Activated CD4-positive, alpha-beta T cell treated with anti-CD3 and anti-CD28 coated beads, Interleukin-2, amount 10 ng/mL, durations not matched to agents 7 days and 5 days (primary cell): ENCODE measurements around the gene ATP5F1C. TPM values are rescaled to one million over a fixed set of nuclear protein-coding genes. Genes with fewer than 3 reads are reported as not detected.
A peak's percentile ranks its signal among the peaks of the same experiment; 100 is the strongest.
"Not testable (repeated sequence)": the region's sequence is repeated elsewhere in the genome, so short reads cannot be mapped to it uniquely, and the experiment has no call there.

Experiments used
- CTCF ChIA-PET: fragments of 350-600 bp; sonication (Branson Sonifier 250); formaldehyde crosslinking; loops from one replicate; lab custom pipeline; 2021; ENCODE audit warnings: antibody characterized with exemption; lab: Charles Lee
- POLR2A ChIA-PET: fragments of 350-600 bp; sonication (Branson Sonifier 250); formaldehyde crosslinking; loops from one replicate; lab custom pipeline; 2021; ENCODE audit warnings: antibody characterized with exemption; lab: Charles Lee
- DNase-seq: peaks from one replicate; pipeline ENCODE4 v3.0.0-alpha.2; 2020
- H3K27ac Mint-ChIP-seq: one replicate; pipeline ENCODE4 v1.8.0; 2021; ENCODE audit warnings: mild to moderate bottlenecking, moderate library complexity, mixed read lengths
- H3K27me3 Mint-ChIP-seq: one replicate; pipeline ENCODE4 v1.8.0; 2021; ENCODE audit warnings: mixed read lengths
- H3K36me3 Mint-ChIP-seq: one replicate; pipeline ENCODE4 v1.8.0; 2021; ENCODE audit warnings: low read depth, mixed read lengths
- H3K4me1 Mint-ChIP-seq: one replicate; pipeline ENCODE4 v1.8.0; 2021; ENCODE audit warnings: mixed read lengths
- H3K4me3 Mint-ChIP-seq: one replicate; pipeline ENCODE4 v1.8.0; 2021; ENCODE audit warnings: mild to moderate bottlenecking, moderate library complexity, mixed read lengths
- H3K9me3 Mint-ChIP-seq: one replicate; pipeline ENCODE4 v1.8.0; 2021; ENCODE audit warnings: mixed read lengths
- total RNA-seq, 2 experiments: library from RNA; stranded (reverse); gene quantifications; one replicate each; pipeline ENCODE4 v1.2.3, GENCODE V29; 2021

Gene ATP5F1C
- total RNA-seq, 2 experiments from 2014 or later = 256 to 286 TPM

DNA sequence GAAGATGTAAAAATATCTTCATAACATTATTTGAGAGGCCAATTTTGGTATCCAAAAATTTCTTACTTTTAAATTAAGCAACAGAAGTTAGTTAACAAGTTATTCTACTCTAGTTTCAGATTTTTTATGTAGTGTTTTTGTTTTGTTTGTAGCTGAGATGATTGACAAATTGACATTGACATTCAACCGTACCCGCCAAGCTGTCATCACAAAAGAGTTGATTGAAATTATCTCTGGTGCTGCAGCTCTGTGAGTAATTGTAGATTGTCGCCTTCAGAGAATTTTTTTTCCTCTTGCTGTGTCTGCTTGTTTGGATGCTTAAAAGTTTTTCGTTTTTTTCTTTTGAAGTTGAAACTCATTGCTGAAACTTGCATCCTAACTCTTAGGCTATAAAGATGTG is 14.6 kb downstream of the ATP5F1C start:
- no peak overlapping the region for H3K4me3 Mint-ChIP-seq
- no peaks in the 10 kb centered on the region for H3K9me3 Mint-ChIP-seq
- H3K36me3 Mint-ChIP-seq = peaks cover 58% of the 10 kb centered on the region
- no peaks in the 10 kb centered on the region for H3K27me3 Mint-ChIP-seq
- no peaks in the 10 kb centered on the region for H3K4me1 Mint-ChIP-seq
- ChIA-PET CTCF (no interaction called here), POLR2A (no interaction called here)
- DNase-seq = no peak
- H3K27ac Mint-ChIP-seq = no peak overlapping the region

DNA sequence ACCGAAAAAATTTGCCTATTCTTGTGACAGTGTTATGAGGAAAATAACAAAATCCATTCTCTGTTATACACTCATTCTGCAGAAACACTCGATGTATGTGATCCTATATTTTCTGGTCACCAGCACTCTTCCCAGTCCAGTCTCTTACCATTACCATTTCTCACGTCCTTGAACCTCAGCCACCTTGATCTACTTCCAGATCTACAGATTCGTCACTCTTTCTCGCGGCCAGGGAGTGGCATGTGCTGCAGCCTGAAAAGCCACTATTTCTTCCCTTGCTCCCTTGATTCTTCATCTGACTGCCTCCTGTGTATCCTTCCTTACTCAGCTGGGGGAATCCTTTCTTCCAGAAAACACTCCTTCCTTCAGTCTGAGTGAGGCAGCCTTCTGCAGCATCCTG is 16.2 kb downstream of the ATP5F1C start:
- ChIA-PET CTCF (interaction anchor here (0.6 to 1.5 kb wide), 2 partner anchors 16 to 19 kb away, joined by 3 to 4 read pairs; partner anchors contain the start of genes ATP5F1C and KIN), POLR2A (no interaction called here)
- H3K27me3 Mint-ChIP-seq = no peaks in the 10 kb centered on the region
- no peak overlapping the region for H3K4me3 Mint-ChIP-seq
- no peaks in the 10 kb centered on the region for H3K4me1 Mint-ChIP-seq
- no peaks in the 10 kb centered on the region for H3K9me3 Mint-ChIP-seq
- peaks cover 54% of the 10 kb centered on the region for H3K36me3 Mint-ChIP-seq
- H3K27ac Mint-ChIP-seq = no peak overlapping the region
- DNase-seq = no peak

DNA sequence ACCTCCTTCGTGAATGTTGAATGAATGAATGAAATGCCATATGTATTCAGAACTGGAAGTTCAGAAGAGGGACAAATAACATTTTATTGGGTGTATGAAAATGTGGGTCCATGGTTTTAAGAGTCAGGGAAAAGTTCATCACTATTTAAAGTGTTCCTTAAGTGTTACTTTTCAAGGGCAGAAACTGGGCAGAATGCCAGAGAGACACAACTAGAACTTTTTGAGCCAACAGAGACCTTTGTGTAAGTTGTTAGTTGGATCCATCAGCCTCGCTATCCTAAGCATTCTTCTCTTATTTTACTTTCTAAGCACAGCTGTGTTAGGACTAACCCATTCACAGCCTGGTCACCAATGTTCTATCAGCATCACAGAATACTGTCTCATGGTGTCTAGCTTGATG is 16.8 kb downstream of the ATP5F1C start:
- CTCF ChIA-PET = interaction anchor here (1.5 kb wide), 1 partner anchor 17 kb away, joined by 4 read pairs; the partner anchor contains the start of genes ATP5F1C and KIN
- no peak for DNase-seq
- Mint-ChIP-seq H3K9me3 (no peaks in the 10 kb centered on the region), H3K27me3 (no peaks in the 10 kb centered on the region), H3K4me1 (no peaks in the 10 kb centered on the region), H3K4me3 (no peak overlapping the region), H3K36me3 (peaks cover 51% of the 10 kb centered on the region), H3K27ac (no peak overlapping the region)
- POLR2A ChIA-PET = no interaction called here

DNA sequence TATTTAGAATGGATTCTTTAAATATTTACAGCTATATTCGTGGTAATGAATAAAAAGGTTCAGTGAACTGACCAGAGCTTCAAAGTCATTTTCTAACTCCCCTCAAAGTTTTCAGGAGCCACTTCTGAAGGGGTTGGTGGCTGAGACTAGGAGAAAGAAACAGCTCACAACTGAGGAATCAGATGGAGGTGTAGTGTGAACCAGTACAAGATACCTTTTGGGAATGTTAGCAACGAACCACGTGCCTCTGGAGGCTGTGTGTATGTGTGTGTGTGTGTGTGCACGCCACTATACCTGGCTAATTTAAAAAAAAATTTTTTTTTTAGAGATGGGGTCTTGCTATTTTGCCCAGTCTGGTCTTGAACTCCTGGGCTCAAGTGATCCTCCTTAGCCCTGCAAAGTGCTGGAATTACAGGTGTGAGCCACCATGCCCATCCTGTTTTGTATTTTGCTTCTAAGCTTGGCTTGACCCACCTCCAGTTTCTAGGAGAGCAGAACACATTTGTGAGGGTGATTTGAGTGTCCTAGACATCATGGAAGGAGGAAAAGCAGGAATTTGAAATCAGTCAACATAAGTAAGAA is 20.8 kb downstream of the ATP5F1C start:
- H3K27ac Mint-ChIP-seq = no peak overlapping the region
- POLR2A ChIA-PET = no interaction called here
- H3K4me1 Mint-ChIP-seq = no peaks in the 10 kb centered on the region
- H3K9me3 Mint-ChIP-seq = no peaks in the 10 kb centered on the region
- CTCF ChIA-PET = interaction anchor here (1.2 to 1.6 kb wide), 3 partner anchors 7 to 17 kb away, joined by 3 to 4 read pairs (median 4); no protein-coding TSS in a partner anchor
- no peaks in the 10 kb centered on the region for H3K27me3 Mint-ChIP-seq
- peaks cover 26% of the 10 kb centered on the region for H3K36me3 Mint-ChIP-seq
- no peak for DNase-seq
- H3K4me3 Mint-ChIP-seq = no peak overlapping the region

DNA sequence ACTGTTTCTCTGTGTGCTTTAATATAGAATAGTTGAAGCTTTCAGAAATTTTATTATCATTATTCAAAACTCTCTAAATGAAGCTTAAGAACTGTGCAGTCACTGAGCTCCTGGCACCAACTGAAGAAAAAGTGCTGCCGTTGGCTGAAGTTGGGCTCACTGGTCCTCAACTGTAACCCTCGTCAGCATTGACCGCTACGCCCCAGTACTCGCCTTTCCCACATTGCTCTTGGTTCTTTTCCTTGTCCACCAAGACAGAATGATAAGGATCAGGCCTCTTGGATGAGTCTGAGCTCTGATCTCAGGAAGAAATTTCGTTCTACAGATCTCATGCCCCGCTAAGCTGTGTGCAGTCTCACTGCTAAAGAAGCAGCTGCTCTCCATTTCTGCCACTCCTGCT is 22.5 kb downstream of the ATP5F1C start:
- peaks cover 12% of the 10 kb centered on the region for H3K36me3 Mint-ChIP-seq
- no peaks in the 10 kb centered on the region for H3K9me3 Mint-ChIP-seq
- H3K27ac Mint-ChIP-seq = no peak overlapping the region
- POLR2A ChIA-PET = no interaction called here
- CTCF ChIA-PET = interaction anchor here (1.2 kb wide), 1 partner anchor 43 kb away, joined by 3 read pairs; no protein-coding TSS in a partner anchor
- no peak for DNase-seq
- H3K4me3 Mint-ChIP-seq = no peak overlapping the region
- H3K4me1 Mint-ChIP-seq = no peaks in the 10 kb centered on the region
- H3K27me3 Mint-ChIP-seq = no peaks in the 10 kb centered on the region

DNA sequence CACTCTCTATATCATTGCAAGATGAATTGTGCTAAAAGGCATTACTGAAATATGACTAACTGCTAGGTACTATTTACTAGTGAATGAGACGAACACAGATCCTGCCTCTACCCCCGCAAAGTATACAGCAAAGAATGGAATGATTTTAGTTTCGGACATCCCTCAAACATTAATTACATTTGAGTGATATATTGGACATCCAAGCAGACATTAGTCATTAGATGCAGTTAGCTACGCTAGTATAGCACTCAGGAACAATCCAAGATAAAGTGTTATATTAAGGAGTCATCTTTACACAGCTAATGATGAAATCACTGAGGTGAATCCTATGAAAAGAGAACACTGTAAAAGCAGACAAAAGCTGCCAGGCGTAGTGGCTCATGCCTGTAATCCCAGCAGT is 23.0 kb downstream of the ATP5F1C start:
- H3K36me3 Mint-ChIP-seq = peaks cover 12% of the 10 kb centered on the region
- ChIA-PET POLR2A (no interaction called here), CTCF (interaction anchor here (0.6 to 1.2 kb wide), 2 partner anchors 43 to 708 kb away, joined by 3 read pairs; no protein-coding TSS in a partner anchor)
- H3K27me3 Mint-ChIP-seq = no peaks in the 10 kb centered on the region
- H3K9me3 Mint-ChIP-seq = no peaks in the 10 kb centered on the region
- H3K4me3 Mint-ChIP-seq = no peak overlapping the region
- no peaks in the 10 kb centered on the region for H3K4me1 Mint-ChIP-seq
- H3K27ac Mint-ChIP-seq = no peak overlapping the region
- no peak for DNase-seq

DNA sequence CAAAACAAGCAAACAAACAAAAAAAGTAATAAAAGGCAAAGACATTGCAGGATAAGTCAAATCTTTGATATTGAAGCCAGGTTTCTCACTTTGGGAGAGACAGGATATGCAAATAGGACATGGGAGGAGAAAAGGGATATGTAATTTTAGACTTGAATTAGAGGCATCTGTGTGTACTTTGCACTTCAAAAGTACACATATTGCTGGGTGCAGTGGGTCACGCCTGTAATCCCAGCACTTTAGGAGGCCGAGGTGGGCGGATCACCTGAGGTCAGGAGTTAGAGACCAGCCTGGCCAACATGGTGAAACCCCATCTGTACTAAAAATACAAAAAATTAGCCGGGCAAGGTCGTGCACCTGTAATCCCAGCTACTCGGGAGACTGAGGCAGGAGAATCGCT is 23.8 kb downstream of the ATP5F1C start:
- H3K36me3 Mint-ChIP-seq = peaks cover 10% of the 10 kb centered on the region
- H3K4me1 Mint-ChIP-seq, H3K4me3 Mint-ChIP-seq, POLR2A ChIA-PET, H3K27me3 Mint-ChIP-seq, H3K27ac Mint-ChIP-seq, DNase-seq, H3K9me3 Mint-ChIP-seq: not testable (repeated sequence)
- CTCF ChIA-PET = interaction anchor here (0.7 kb wide), 1 partner anchor 47 kb away, joined by 3 read pairs; no protein-coding TSS in a partner anchor

DNA sequence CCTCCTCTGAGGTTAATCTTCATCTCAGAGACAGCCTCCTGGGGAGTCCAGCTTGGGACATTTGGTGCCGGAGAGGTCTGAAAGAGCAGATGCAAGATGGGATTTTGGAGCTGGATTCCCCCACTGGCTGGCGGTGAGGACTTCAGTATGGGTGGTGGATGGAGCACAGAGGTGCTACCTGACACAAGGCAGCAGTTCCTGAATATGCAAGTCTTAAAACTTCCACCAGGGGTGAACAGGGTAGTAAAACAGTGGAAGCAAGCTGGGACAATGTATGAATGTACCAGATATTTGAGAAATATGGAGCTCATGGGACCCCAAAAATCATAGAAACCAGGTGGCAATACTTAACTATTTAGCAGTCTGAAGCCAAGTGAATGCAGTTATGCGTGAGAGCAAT is 25.5 kb downstream of the ATP5F1C start:
- H3K4me1 Mint-ChIP-seq = peaks cover 13% of the 10 kb centered on the region
- no peaks in the 10 kb centered on the region for H3K9me3 Mint-ChIP-seq
- no peak for DNase-seq
- H3K27me3 Mint-ChIP-seq = peaks cover 3% of the 10 kb centered on the region
- ChIA-PET CTCF (interaction anchor here (1.1 kb wide), 1 partner anchor 36 kb away, joined by 5 read pairs; no protein-coding TSS in a partner anchor), POLR2A (no interaction called here)
- H3K36me3 Mint-ChIP-seq = no peaks in the 10 kb centered on the region
- no peak overlapping the region for H3K27ac Mint-ChIP-seq
- no peak overlapping the region for H3K4me3 Mint-ChIP-seq

DNA sequence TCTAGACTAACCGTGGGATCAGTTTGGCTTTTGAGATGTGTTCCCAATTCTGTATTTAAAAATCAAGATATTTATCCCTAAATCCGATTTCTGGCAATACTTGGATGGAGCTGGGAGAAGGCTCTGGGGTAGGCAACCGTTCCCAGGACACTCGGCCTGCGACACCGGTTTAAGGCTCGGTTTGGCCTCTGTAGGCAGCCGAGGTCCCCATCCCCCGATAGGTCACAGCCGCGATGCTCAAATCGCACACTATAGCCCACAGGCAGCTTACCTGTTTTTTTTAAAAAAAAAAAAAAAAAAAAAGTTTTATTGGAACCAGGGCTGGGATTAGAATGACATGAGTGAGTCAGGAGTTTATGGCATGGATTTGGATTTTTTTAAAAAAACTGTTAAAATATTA is 29.6 kb downstream of the ATP5F1C start:
- H3K27ac Mint-ChIP-seq = peak overlapping the region; percentile 91
- ChIA-PET CTCF (interaction anchor here (0.9 to 1.9 kb wide), 6 partner anchors 14 to 88 kb away, joined by 3 to 6 read pairs (median 4); partner anchors contain the start of genes ATP5F1C and KIN), POLR2A (interaction anchor here (0.7 to 0.9 kb wide), 2 partner anchors 30 to 235 kb away, joined by 3 to 4 read pairs; partner anchors contain the start of genes ATP5F1C and KIN)
- H3K9me3 Mint-ChIP-seq = no peaks in the 10 kb centered on the region
- H3K36me3 Mint-ChIP-seq = peaks cover 5% of the 10 kb centered on the region
- no peak for DNase-seq
- H3K27me3 Mint-ChIP-seq = peaks cover 3% of the 10 kb centered on the region
- peak overlapping the region; percentile 92 for H3K4me3 Mint-ChIP-seq
- peaks cover 30% of the 10 kb centered on the region for H3K4me1 Mint-ChIP-seq

DNA sequence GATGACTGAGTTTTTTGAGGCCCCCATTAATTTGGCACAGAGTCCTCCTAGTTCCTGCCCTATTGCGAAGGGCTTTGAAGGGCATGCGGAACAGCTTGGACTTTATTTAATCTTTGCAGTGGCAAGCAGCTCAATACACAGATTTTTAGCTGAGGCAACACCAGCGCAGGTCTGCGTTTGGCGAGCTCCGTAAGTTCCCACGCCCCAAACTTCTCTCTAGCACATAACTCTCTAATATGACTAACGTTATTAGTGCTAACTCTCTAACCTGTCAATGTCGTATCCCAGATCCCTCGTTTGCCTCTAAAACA is 30.0 kb downstream of the ATP5F1C start:
- H3K4me1 Mint-ChIP-seq = peaks cover 30% of the 10 kb centered on the region
- ChIA-PET CTCF (interaction anchor here (0.9 to 1.9 kb wide), 6 partner anchors 14 to 88 kb away, joined by 3 to 6 read pairs (median 4); partner anchors contain the start of genes ATP5F1C and KIN), POLR2A (interaction anchor here (0.7 to 0.9 kb wide), 3 partner anchors 30 to 450 kb away, joined by 3 to 13 read pairs (median 4); partner anchors contain the start of genes ATP5F1C and KIN)
- peak overlapping the region; percentile 92 for H3K4me3 Mint-ChIP-seq
- no peak for DNase-seq
- no peaks in the 10 kb centered on the region for H3K9me3 Mint-ChIP-seq
- peaks cover 5% of the 10 kb centered on the region for H3K36me3 Mint-ChIP-seq
- H3K27me3 Mint-ChIP-seq = peaks cover 3% of the 10 kb centered on the region
- H3K27ac Mint-ChIP-seq = peak overlapping the region; percentile 91

DNA sequence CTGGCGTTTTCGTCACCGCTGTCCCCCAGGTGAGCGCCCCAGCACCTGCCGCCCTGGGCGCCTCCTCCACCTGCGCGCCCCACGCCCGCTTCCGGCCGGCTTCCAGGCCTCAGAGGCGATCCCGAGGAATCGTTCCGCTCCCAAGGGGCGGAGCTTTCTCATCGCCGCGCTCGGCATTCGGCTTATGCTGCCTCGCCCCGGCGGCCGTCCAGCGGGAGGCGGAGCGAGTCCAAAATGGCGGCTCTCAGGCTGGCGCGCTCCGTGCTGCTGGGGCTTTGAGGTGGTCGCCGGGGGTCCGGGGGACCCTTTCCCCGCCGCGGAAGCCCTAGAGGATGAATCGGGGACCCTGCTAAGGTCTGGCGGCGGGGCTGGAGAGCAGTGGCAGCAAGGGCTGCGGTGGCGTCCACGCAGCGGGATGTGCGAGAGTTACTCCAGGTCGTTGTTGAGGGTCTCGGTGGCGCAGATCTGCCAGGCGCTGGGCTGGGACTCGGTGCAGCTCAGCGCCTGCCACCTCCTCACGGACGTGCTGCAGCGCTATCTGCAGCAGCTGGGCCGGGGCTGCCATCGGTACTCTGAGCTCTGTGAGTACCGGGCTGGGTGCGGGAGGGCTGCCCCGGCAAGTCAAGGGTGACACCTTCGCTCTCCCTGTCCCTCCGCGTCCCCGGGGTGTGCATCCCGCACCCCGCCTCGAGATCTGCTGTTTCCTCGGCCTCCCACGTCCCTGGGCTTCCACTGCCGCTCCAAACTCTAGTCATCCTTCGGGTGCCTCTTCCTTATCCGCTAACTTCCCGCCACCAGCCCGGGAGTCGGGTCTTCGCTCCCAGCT is 30.5 kb downstream of the ATP5F1C start, which contains the start of gene TAF3:
TAF3 (plus strand) TSS at position 211 of the 826 bp plus-strand sequence; CDS start at position 416, 205 bp downstream.
- Mint-ChIP-seq H3K9me3 (no peaks in the 10 kb centered on the region), H3K27me3 (peaks cover 3% of the 10 kb centered on the region), H3K36me3 (peaks cover 5% of the 10 kb centered on the region), H3K27ac (peak within 1 kb of the TSS; percentile 91), H3K4me3 (peak within 1 kb of the TSS; percentile 92), H3K4me1 (peaks cover 30% of the 10 kb centered on the region)
- ChIA-PET POLR2A (interaction anchor here (0.7 to 0.9 kb wide), 3 partner anchors 30 to 450 kb away, joined by 3 to 13 read pairs (median 4); partner anchors contain the start of genes ATP5F1C and KIN), CTCF (interaction anchor here (0.6 to 1.9 kb wide), 8 partner anchors 13 to 886 kb away, joined by 3 to 6 read pairs (median 4); partner anchors contain the start of genes ATP5F1C and KIN)
- DNase-seq = peak; percentile 93

DNA sequence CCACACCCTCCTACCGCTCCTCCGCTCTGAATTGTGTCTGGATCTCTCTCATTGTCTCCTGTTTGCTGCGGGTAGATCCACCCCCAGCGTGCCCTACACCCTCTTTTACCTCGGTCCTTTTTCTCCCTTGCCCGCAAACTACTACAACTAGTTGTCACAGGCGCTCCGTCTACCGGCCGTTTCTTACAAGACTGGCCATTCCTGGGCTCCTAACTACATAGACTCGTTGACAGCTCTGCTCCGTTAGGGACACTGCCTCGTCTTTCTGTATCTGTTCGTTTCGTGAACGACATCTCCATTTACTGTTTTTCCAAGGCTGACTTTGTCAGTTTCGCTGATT is 31.1 kb downstream of the ATP5F1C start:
- Mint-ChIP-seq H3K27me3 (peaks cover 3% of the 10 kb centered on the region), H3K27ac (peak overlapping the region; percentile 91), H3K4me3 (peak overlapping the region; percentile 92), H3K4me1 (peaks cover 30% of the 10 kb centered on the region), H3K36me3 (peaks cover 5% of the 10 kb centered on the region), H3K9me3 (no peaks in the 10 kb centered on the region)
- CTCF ChIA-PET = interaction anchor here (1.2 to 1.9 kb wide), 3 partner anchors 12 to 31 kb away, joined by 3 to 6 read pairs (median 5); partner anchors contain the start of genes ATP5F1C and KIN
- POLR2A ChIA-PET = no interaction called here
- DNase-seq = peak; percentile 44
